NCI-H774 (cell line): ENCODE results near the gene CCDC78.
"Not testable (repeated sequence)": the region's sequence is repeated elsewhere in the genome, so short reads cannot be mapped to it uniquely, and the experiment has no call there.

ENCODE experiments used
- DNase-seq: peaks from one replicate; lab custom pipeline; 2025; lab: John Stamatoyannopoulos, UW

Gene CCDC78

GRCh38 chr16:723695-724094, 2.5 kb downstream of the CCDC78 start:
- no peak for DNase-seq

DNA sequence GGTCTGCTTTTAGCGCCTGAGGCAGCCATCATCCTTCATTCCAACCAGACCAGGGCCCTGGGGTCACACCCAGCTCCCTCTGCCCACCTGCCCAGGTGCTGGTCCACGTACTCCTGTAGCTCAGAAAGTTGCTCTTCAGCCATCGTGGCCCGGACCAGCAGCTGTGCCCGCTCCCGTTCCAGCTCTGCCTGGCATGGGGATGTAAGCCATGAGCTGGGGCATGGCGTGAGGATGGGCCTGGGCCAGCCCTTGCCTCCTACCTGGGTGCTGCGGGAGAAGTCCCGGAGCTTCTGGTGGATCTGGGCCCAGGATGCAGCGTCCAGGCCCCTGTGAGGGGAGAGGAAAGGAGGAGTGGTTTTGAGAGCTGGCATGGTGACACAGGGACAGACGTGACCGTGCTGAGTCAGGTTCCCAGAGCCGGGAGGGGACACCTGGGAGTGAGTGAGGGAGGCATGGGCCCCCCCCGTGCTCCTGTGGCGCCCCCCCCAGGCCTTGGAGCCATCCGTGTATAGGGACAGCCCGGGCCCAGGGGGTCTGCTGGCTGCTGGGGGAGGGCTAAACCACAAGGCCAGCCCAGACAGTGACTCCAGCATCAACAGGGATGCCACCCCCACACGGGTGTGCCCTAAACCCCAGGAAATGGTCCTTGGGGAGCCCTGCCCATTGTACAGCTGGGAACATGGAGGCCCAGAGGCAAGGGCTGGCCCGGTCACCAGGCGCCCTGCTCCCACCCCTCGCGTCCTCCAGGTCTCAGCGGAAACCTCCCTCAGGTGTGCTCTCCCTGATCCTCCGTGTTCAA, 3.2 kb downstream of the CCDC78 start:
- no peak for DNase-seq

DNA sequence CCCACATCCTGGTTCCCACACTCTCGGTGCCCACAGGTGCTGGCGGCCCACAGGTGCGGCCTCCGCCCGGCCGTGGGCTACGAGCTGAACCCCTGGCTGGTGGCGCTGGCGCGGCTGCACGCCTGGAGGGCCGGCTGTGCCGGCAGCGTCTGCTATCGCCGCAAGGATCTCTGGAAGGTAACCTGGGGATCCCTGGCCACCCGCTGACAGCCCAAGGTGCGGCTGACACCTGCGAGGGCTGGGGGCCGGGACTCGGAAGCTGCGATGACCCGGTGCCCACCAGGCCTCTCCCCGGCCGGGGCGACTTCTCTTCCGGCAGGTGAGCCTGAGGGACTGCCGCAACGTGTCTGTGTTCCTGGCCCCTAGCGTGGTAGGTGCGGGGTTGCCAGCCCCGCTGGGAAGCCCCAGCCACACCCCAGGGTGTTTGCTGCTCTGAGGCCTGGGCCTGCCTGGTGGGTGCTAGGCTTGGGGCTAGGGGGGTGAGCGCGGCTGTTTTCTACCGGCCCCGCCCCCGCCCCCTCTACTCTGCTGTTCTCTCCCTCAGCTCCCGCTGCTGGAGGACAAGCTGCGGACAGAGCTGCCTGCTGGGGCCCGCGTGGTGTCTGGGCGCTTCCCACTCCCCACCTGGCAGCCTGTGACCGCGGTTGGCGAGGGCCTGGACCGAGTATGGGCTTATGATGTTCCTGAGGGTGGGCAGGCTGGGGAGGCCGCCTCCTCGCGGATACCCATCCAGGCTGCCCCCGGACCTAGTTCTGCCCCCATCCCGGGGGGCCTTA, 4.3 kb downstream of the CCDC78 start:
- DNase-seq, result no peak

- DNase-seq, result peak; percentile 70
Measured at GRCh38 chr16:720990-721764, 5.1 kb downstream of the CCDC78 start, which contains the start of gene ANTKMT. ANTKMT (plus strand) TSS chr16:721146; CDS start chr16:721275, 129 bp downstream.

DNA sequence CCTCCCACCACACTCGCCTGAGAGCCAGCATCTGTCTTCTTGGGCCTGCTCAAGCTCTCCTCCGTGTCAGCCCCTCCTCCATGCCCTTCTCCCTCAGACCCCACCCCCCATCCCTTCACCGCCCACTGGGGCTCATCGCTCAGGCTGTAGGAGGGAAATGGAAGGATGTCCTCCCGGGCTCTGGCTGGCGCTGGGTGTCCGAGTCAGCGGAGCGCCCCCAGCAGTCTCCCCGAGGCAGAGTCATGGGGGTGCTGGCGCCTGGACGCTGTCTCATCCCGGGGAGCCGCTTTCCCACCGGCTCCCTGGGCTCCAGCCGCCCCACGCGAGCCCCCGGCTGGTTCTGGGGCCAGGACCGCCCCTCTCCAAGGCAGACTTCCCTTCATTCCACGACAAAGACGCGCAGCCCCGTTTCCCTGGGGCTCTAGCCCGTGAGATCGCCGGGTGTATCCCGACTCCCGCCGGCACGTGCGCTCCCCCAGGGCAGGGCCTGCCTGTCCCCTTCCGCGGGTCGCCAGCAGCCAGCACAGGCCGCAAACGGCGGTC, 5.7 kb downstream of the CCDC78 start:
- no peak for DNase-seq

DNA sequence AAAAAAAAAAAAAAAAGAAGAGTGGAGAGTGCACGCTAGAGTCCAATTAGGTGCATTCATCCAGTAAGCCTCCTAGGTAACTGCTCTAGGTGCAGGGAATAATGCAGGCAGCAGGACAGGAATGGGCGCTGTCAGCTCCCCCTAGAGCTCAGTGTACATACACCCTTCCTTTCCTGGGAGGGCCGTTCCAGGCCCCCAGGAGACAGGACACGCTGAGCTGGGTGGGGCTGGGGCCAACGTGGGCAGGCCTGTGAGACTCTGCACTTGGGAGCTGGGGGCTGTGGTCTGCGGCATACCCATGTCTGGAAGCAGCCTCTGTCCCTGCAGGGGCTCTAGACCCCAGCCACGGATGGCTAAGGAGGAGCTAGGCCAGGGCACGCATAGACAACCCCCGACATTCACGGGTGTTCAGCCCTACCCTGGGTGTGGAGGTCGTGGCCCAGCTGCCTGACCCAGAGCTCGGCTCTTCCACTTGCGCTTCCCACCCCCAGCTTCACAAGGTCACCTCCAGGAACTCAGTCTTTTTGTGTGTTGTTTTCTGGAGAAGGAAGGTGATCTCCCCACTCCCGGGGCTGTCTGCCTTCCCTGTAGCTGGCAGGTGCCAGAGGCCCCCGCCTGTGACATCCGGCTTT, 6.3 kb downstream of the CCDC78 start:
- no peak for DNase-seq

- DNase-seq, result no peak
Measured at GRCh38 chr16:718922-719321, 7.3 kb downstream of the CCDC78 start.

GRCh38 chr16:718389-718788, 7.9 kb downstream of the CCDC78 start:
- no peak for DNase-seq

GRCh38 chr16:717450-718245, 8.6 kb downstream of the CCDC78 start:
- no peak for DNase-seq

DNA sequence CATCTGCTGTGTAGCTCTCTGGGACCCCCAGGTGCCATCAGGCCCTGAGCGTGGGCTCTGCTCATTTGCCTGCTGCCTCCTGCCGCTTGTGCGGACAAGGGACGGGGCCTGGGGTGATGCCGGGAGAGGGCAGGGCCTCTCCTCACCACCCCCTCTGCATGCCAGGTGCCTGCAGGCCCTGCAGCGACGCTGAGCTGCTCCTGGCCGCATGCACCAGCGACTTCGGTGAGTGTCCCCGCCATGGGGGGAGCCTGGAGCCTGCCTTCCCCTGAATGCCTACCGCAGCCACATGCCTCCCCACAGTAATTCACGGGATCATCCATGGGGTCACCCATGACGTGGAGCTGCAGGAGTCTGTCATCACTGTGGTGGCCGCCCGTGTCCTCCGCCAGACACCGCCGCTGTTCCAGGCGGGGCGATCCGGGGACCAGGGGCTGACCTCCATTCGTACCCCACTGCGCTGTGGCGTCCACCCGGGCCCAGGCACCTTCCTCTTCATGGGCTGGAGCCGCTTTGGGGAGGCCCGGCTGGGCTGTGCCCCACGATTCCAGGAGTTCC, 9.4 kb downstream of the CCDC78 start:
- no peak for DNase-seq

DNA sequence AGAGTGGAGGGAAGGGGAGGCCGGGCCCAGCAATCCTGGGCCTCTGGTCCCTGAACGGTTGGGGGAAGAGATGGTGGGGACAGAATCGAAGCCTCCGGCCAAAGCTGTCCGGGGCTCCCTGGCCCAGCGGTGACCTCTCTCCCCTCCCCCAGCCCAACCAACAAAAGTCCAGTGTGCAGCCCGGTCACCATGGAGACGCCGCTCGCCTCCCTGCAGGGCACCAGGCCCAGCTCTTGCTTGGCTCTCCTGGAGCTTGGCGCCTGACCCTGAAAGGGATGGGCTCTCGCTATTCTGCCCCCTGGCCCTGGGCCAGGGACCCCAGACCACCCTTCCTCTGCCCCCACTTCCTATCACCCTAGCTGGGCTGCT, 10.1 kb downstream of the CCDC78 start:
- no peak for DNase-seq

DNA sequence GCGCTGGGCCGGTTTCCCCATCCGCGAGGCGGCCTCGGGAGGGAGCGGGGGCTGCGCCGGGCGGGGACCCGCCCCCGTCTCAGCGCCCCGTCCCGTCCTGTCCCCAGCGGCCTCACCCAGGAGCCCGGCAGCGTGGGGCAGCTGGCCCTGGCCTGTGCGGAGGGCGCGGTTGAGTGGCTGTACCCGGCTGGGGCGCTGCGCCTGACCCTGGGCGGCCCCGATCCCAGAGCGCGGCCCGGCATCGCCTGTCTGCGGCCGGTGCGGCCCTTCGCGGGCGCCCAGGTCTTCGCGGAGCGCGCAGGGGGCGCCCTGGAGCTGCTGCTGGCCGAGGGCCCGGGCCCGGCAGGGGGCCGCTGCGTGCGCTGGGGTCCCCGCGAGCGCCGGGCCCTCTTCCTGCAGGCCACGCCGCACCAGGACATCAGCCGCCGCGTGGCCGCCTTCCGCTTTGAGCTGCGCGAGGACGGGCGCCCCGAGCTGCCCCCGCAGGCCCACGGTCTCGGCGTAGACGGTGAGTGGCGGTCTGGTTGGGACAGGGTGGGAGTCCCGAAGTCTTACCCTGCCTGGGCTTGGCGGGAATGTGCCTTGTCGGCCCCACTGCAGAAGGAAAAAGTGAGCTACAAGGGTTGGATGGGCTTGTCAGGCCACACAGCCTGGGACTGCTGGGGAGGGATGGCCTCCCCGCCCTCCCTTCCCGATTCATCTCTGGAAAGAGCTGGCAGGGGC, 10.6 kb downstream of the CCDC78 start:
- DNase-seq, result no peak

DNA sequence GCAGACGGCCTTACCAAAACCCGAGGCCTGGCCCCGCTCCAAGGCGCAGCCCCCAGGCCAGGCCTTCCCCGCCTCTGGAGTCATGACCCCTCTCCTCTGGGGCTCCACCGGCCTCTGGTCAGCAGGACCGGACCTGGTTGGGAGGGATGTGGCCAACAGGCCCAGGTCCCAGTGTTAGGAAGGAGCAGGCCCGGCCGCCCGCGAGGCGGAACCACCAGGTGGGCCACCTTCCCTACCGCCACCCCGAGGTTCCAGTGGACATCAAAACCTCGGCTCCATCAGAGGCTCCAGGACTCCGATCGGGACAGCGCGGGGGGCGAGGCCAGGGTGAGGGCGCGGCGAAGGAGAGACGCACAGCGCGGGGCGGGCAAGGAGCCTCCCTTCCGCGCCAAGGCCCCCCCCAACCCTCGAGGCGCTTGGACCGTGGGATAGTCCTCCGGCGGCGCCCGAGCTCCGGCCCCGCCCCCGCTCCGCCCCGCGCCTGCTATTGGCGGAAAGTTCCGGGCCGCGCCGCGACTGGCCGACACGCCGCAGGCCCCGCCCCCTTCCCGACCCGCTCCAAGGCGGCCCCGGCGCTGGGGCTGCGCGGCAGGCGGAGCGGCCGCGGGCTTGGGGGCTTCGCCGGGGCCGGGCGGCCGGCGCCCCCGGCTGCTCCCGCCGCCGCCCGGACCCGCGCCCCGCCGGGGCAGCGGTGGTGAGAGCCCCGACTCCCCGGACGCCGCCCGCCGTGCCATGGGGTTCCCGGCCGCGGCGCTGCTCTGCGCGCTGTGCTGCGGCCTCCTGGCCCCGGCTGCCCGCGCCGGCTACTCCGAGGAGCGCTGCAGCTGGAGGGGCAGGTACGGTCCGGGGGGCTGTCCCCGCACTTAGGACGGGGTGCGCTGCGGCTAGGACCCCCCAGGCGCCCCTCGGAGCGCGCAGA, 11.4 kb downstream of the CCDC78 start, which contains the start of gene METRN:
METRN (plus strand) TSS at position 561 of the 919 bp plus-strand sequence; CDS start at position 733, 172 bp downstream.
- peak; percentile 45 for DNase-seq

- DNase-seq, result no peak
Measured at GRCh38 chr16:714079-714478, 12.2 kb downstream of the CCDC78 start.

GRCh38 chr16:712740-713250, 13.4 kb downstream of the CCDC78 start:
- not testable (repeated sequence) for DNase-seq

GRCh38 chr16:711548-712320, 14.5 kb downstream of the CCDC78 start:
- DNase-seq, result no peak

- DNase-seq, result no peak
Measured at GRCh38 chr16:711084-711483, 15.2 kb downstream of the CCDC78 start.
